ENCODE measurements around the gene RRP12. TPM values are rescaled to one million over a fixed set of nuclear protein-coding genes. Genes with fewer than 3 reads are reported as not detected.

Gene RRP12
- polyA plus RNA-seq, 1 experiment, result 10.6 TPM

- Histone ChIP-seq H3K27ac (ENCODE audit: low read depth, low read length) (no peak overlapping the region), H3K27me3 (ENCODE audit: control insufficient read depth, insufficient read depth, low read length) (no peaks in the 10 kb centered on the region), H3K9me3 (ENCODE audit: control insufficient read depth, insufficient read depth, low read length) (no peaks in the 10 kb centered on the region), H3K4me3 (ENCODE audit: low read depth, low read length) (no peak overlapping the region)
- DNase-seq (ENCODE audit: low read depth, low spot score), result no peak
- TF ChIP-seq CTCF (IDR thresholded peaks at IDR 0.05; ENCODE audit: low read depth, low read length), result no peak
- ChIA-PET CTCF (interaction anchor here (0.9 kb wide), 1 partner anchor 32 kb away, joined by 4 read pairs; no protein-coding TSS in a partner anchor), POLR2A (no interaction called here)
These were observed 90.0 kb downstream of the RRP12 start for GRCh38 chr10:97311111-97311626.

- H3K9me3 ChIP-seq (ENCODE audit: control insufficient read depth, insufficient read depth, low read length), result no peaks in the 10 kb centered on the region
- no peak overlapping the region for H3K27ac ChIP-seq (ENCODE audit: low read depth, low read length)
- no peaks in the 10 kb centered on the region for H3K27me3 ChIP-seq (ENCODE audit: control insufficient read depth, insufficient read depth, low read length)
- H3K4me3 ChIP-seq (ENCODE audit: low read depth, low read length), result no peak overlapping the region
- TF ChIP-seq CTCF (IDR thresholded peaks at IDR 0.05; ENCODE audit: low read depth, low read length), result no peak
- DNase-seq (ENCODE audit: low read depth, low spot score), result no peak
- POLR2A ChIA-PET, result no interaction called here
- CTCF ChIA-PET, result interaction anchor here (0.8 kb wide), 1 partner anchor 270 kb away, joined by 5 read pairs; no protein-coding TSS in a partner anchor
These were observed 93.0 kb downstream of the RRP12 start for GRCh38 chr10:97307866-97308780.

GRCh38 chr10:97307441-97307840 is 93.7 kb downstream of the RRP12 start:
- no peak for DNase-seq (ENCODE audit: low read depth, low spot score)
- Histone ChIP-seq H3K27me3 (ENCODE audit: control insufficient read depth, insufficient read depth, low read length) (no peaks in the 10 kb centered on the region), H3K4me3 (ENCODE audit: low read depth, low read length) (no peak overlapping the region), H3K9me3 (ENCODE audit: control insufficient read depth, insufficient read depth, low read length) (no peaks in the 10 kb centered on the region), H3K27ac (ENCODE audit: low read depth, low read length) (no peak overlapping the region)
- TF ChIP-seq CTCF (IDR thresholded peaks at IDR 0.05; ENCODE audit: low read depth, low read length), result no peak
- ChIA-PET POLR2A (no interaction called here), CTCF (no interaction called here)

Small RNA genes lying within 50 kb of the gene (small RNA-seq; reads per million reads assigned to genes)
- not detected for gene RF00019 (ENCODE audit: insufficient read length, low read depth)

Other genes with a start within 250 kb of the RRP12 start
- gene SLIT1, start 215.4 kb downstream of the RRP12 start, polyA plus RNA-seq (2011; rRNA removed), result 0.01 and 0.02 TPM in 2 replicates
- gene ARHGAP19, start 108.7 kb downstream of the RRP12 start, polyA plus RNA-seq (2011; rRNA removed), result 7.8 and 8.6 TPM in 2 replicates
- 1.1 and 1.2 TPM in 2 replicates for gene FRAT1, start 82.1 kb downstream of the RRP12 start, polyA plus RNA-seq (2011; rRNA removed)
- 2.4 and 2.6 TPM in 2 replicates for gene FRAT2, start 66.6 kb downstream of the RRP12 start, polyA plus RNA-seq (2011; rRNA removed)
- 452 and 459 TPM in 2 replicates for gene PGAM1, start 24.9 kb upstream of the RRP12 start, polyA plus RNA-seq (2011; rRNA removed)
- 47.6 and 50.8 TPM in 2 replicates for gene EXOSC1, start 44.7 kb upstream of the RRP12 start, polyA plus RNA-seq (2011; rRNA removed)
- 64.5 and 69.6 TPM in 2 replicates for gene ZDHHC16, start 44.8 kb upstream of the RRP12 start, polyA plus RNA-seq (2011; rRNA removed)
- 71.5 and 80.2 TPM in 2 replicates for gene MMS19, start 97.1 kb upstream of the RRP12 start, polyA plus RNA-seq (2011; rRNA removed)
- 15.5 and 20.3 TPM in 2 replicates for gene UBTD1, start 97.6 kb upstream of the RRP12 start, polyA plus RNA-seq (2011; rRNA removed)
- 0.05 and 0.06 TPM in 2 replicates for gene ANKRD2, start 171.4 kb upstream of the RRP12 start, polyA plus RNA-seq (2011; rRNA removed)
- 0.41 and 0.53 TPM in 2 replicates for gene HOGA1, start 183.0 kb upstream of the RRP12 start, polyA plus RNA-seq (2011; rRNA removed)
- gene C10orf62, start 188.4 kb upstream of the RRP12 start, polyA plus RNA-seq (2011; rRNA removed), result not detected in 2 replicates
- 14.4 and 16.0 TPM in 2 replicates for gene MORN4, start 232.2 kb upstream of the RRP12 start, polyA plus RNA-seq (2011; rRNA removed)
- 35.6 and 36.1 TPM in 2 replicates for gene PI4K2A, start 239.3 kb upstream of the RRP12 start, polyA plus RNA-seq (2011; rRNA removed)

Measured in AG04450 (cell line).